H1 (cell line): Measurements from ENCODE around the gene CXCR4. TPM values are rescaled to one million over a fixed set of nuclear protein-coding genes. Genes with fewer than 3 reads are reported as not detected.

Source experiments
- BCL11A ChIP-seq, 2 experiments: IDR thresholded peaks; one replicate each; pipeline ENCODE4 v1.6.1; 2011; ENCODE audit warnings: low read depth in 2 of 2, low read length in 2 of 2, mild to moderate bottlenecking in 2 of 2
- KDM4A ChIP-seq: IDR thresholded peaks from one replicate; pipeline ENCODE4 v1.7.1; 2012; ENCODE audit warnings: low read depth, mild to moderate bottlenecking, moderate library complexity, low read length, inconsistent platforms; ENCODE audit not compliant: severe bottlenecking
- MAX ChIP-seq: IDR thresholded peaks from 2 replicates; pipeline ENCODE4 v1.6.1; 2012; ENCODE audit warnings: inconsistent platforms
- RBBP5 ChIP-seq: IDR thresholded peaks from 2 replicates; pipeline ENCODE4 v1.7.1; 2012; ENCODE audit warnings: low read depth, mild to moderate bottlenecking, inconsistent platforms, low read length, moderate library complexity, borderline replicate concordance
- RNF2 ChIP-seq: fragments of 200-900, 300-1000 bp; sonication (generic); IDR thresholded peaks from 2 replicates; pipeline ENCODE4 v1.7.1; 2016; ENCODE audit warnings: borderline replicate concordance, low read depth, mild to moderate bottlenecking, antibody characterized with exemption, low read length; ENCODE audit not compliant: poor library complexity, severe bottlenecking; ENCODE audit errors: missing control alignments
- SAP30 ChIP-seq: fragments of 300-600 bp; sonication (generic); IDR thresholded peaks from 2 replicates; pipeline ENCODE4 v1.7.1; 2012; ENCODE audit warnings: low read length, moderate library complexity, mild to moderate bottlenecking, inconsistent platforms; ENCODE audit not compliant: insufficient read depth, insufficient replicate concordance
- SP1 ChIP-seq: IDR thresholded peaks from 2 replicates; pipeline ENCODE4 v1.6.1; 2011; ENCODE audit warnings: low read depth, low read length
- TAF7 ChIP-seq: optimal IDR thresholded peaks from 2 replicates; pipeline ENCODE3; 2011; ENCODE audit warnings: low read depth, mild to moderate bottlenecking, inconsistent platforms, low read length, moderate library complexity, borderline replicate concordance
- polyA plus RNA-seq, 7 experiments: library from polyadenylated mRNA; depleted of rRNA in 3 of 7; stranded (reverse) in 5 of 7; unstranded in 2 of 7; fragments of >200 nt in 5 of 7; fragments of 200-250 nt in 2 of 7; gene quantifications; 1 replicate in 5 of 7; 2 replicates in 1 of 7; 4 replicates in 1 of 7; pipeline versions ENCODE4 v1.2.1 to v1.2.3, GENCODE V29; 2011 to 2013; ENCODE audit warnings: missing spikeins in 2 of 7, mixed read lengths in 2 of 7
- total RNA-seq: library from RNA; stranded (reverse); fragmentation: NEBNext Ultra II Directional; extraction: Animal tissue kit (Norgen Biotek cat#: 25700); gene quantifications from 2 replicates; pipeline ENCODE4 v1.2.1, GENCODE V29; 2021

CXCR4 gene
- total and polyA plus RNA-seq, 2 of the 8 experiments (the other 6 are each of a cell fraction or from before 2014, with no cell fraction given), result 1.8 to 2.8 TPM

DNA sequence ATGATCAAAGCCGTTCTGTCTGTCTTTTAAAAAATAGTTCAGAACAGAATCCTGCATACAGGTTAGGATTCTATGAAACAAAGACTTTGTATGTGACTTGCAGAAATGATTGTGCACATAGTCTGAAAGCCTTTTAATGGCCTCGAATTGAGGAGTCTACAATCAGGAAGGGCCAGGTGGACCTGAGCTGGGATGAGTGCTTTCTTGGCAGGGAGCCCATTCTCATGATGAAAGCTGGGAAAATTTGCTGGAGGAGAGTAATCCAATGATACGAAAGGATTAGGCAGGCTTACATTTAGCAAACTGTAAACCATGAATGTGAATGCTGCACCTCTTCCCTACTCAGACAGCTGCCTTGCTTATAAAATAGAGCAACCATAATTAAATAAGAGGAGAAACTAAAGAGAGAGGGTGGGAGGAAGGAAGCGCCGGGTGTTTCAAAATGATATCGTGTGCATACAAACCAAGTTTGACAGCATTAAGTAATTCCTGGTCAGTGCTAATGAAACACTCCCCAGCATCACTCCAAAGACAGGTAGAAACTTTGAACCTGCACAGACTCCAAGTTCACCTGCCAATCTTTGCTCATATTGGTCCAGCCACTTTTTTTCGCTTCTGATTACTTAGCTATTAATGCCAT is 23.7 kb upstream of the CXCR4 start (continued):
- no peak for TF ChIP-seq RNF2
- TF ChIP-seq SP1, result no peak
- no peak for TF ChIP-seq KDM4A
- no peak for TF ChIP-seq RBBP5
- TF ChIP-seq SAP30, result no peak
- no peak for TF ChIP-seq MAX
- TF ChIP-seq TAF7, result no peak
- no peak for TF ChIP-seq BCL11A (IDR thresholded peaks at IDR 0.05; ENCODE audit: low read depth in 2 of 2, low read length in 2 of 2)
